ENCODE measurements around the gene MKS1.

DNA sequence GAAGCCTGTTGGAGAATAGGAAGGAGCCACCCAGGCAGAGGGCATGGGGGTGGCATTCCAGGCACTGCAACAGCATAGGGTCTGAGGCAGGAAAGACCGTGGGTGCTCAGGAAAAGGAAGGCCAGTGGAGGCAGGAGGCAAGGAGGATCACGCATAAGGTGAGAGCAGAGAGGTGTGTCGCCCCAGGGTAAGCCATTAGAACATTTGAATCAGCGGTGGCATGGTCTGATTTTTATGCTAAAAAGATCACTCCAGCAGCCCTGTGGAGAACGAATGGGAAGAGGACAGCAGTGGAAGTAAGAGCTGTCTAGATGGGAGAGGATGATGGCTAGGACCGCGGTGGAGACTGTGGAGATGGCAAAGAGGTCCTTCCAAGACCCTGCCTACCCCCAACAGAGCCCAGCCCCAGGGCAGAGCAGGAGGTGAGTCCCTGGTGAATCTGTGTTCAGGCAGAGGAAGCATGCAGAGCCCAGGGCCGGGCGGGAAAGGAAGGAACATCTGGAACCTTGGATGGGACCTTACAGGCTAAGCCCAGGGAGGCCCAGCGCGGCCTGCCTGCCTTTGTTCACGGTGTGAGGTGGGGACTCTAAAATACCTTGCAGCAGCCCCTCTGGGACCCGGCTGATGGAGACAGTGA, 27.2 kb upstream of the MKS1 start:
- TF ChIP-seq, protein P1, sequence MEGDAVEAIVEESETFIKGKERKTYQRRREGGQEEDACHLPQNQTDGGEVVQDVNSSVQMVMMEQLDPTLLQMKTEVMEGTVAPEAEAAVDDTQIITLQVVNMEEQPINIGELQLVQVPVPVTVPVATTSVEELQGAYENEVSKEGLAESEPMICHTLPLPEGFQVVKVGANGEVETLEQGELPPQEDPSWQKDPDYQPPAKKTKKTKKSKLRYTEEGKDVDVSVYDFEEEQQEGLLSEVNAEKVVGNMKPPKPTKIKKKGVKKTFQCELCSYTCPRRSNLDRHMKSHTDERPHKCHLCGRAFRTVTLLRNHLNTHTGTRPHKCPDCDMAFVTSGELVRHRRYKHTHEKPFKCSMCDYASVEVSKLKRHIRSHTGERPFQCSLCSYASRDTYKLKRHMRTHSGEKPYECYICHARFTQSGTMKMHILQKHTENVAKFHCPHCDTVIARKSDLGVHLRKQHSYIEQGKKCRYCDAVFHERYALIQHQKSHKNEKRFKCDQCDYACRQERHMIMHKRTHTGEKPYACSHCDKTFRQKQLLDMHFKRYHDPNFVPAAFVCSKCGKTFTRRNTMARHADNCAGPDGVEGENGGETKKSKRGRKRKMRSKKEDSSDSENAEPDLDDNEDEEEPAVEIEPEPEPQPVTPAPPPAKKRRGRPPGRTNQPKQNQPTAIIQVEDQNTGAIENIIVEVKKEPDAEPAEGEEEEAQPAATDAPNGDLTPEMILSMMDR (IDR thresholded peaks at IDR 0.05): no peak
- no peak for TF ChIP-seq POLR2A (IDR thresholded peaks at IDR 0.05)
